H7 (cell line): Measurements from ENCODE around the gene FSTL4. TPM values are rescaled to one million over a fixed set of nuclear protein-coding genes. Genes with fewer than 3 reads are reported as not detected.

Source experiments
- DNase-seq: peaks from one replicate; pipeline ENCODE4 v3.0.0; 2012
- H3K27me3 ChIP-seq: 2 replicates; pipeline ENCODE4 v1.6.0; 2011; ENCODE audit warnings: mild to moderate bottlenecking, low read length; ENCODE audit not compliant: control insufficient read depth, insufficient read depth
- H3K36me3 ChIP-seq: replicated peaks from 2 replicates; pipeline ENCODE4 v1.5.1; 2011; ENCODE audit warnings: low read length; ENCODE audit not compliant: control insufficient read depth, insufficient read depth
- H3K4me3 ChIP-seq: 2 replicates; pipeline ENCODE4 v1.5.1; 2011; ENCODE audit warnings: low read depth, mild to moderate bottlenecking, control low read depth, low read length, moderate library complexity; ENCODE audit not compliant: insufficient read depth
- total RNA-seq: library from RNA; depleted of rRNA; stranded (reverse); fragments of >200 nt; shearing (Covaris generic); gene quantifications from 2 replicates; pipeline ENCODE4 v1.2.3, GENCODE V29; 2014

Gene FSTL4
- total RNA-seq, 1 experiment from 2014 or later = 2.4 TPM

DNA sequence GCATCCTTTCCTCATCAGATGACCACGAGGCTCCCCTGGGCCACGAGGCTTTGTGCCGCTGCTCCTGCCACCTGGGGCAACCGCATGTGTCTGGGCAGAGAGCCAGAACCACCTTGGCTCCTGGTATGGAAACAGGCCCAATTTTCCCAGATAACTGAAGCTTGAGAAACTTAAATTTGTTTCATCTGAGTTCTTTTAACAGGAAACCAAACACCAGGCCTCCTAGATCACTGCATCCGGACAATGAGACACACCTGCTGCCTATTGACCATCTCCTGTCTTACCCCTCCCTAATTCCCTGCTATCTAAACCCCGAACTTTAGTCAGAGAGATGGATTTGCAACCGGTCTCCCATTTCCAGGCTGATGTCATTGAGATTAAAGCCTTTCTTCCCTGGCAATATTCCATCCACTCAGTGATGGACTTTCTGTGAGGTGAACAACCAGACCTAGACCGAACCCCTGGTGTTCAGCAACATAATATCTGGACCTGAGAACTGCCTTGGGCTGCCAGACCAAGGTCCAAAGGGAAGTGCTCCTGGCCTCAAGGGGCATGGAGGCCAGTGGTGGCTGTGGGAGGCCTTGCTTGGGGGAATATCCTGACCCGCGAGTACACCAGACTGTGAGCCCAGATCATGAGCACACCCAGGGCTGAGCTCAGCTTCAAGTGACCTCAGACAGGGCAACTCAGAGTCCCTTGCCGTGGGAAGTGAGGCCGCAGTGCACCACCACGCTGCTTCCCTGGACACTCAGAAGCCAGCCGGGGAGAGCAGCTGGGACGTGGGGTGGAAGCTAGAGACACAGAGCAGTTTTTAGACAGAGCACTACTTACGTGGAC lies 360.8 kb downstream of the FSTL4 start:
- no peaks in the 10 kb centered on the region for H3K36me3 ChIP-seq
- no peaks in the 10 kb centered on the region for H3K27me3 ChIP-seq
- no peak overlapping the region; the same call in 1 of the 2 replicates for H3K4me3 ChIP-seq
- DNase-seq = no peak

DNA sequence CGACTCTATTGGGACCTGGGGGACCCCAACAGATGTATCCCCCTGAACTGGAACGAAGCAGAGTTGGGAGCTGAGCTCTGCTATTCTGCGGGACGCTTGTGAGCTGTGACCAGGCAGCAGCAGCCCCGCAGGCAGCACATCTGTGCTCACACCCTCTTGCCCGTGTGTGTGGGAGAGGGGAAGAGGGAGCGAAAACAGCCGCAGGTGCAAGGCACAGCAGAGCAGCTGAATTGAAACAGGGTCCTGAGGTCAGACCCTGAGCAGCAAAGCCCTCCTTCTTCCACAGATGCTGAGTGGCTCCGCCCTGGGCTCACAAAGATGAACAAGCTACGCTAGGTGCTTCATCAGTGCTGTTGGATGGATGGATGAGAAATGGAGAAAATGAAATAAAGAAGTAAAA lies 361.8 kb downstream of the FSTL4 start:
- no peak overlapping the region for H3K4me3 ChIP-seq
- DNase-seq = no peak

DNA sequence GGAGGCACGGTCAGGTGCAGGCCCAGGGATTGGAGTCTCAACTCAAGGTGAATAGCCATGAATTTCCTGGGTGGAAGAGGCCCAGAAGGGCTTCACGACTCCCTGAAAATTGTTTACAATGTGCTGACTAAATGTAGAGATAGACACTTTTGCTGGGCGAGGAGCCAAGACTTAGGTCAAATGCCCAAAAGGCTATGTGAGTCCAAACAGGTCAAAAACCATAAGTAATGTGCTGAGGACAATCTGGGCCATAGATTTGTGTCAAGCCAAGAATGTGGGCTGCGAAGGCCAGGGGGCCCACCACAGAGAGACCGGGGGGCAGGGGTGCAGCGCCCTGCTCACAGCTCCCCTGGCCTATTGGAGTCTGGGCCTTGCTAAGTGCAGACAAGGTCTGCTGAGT lies 362.7 kb downstream of the FSTL4 start:
- no peaks in the 10 kb centered on the region for H3K36me3 ChIP-seq
- no peaks in the 10 kb centered on the region for H3K27me3 ChIP-seq
- no peak for DNase-seq
- no peak overlapping the region for H3K4me3 ChIP-seq

More for the DNA sequence above, 361.8 kb downstream of the FSTL4 start:
- no peaks in the 10 kb centered on the region for H3K36me3 ChIP-seq
- H3K27me3 ChIP-seq = no peaks in the 10 kb centered on the region

DNA sequence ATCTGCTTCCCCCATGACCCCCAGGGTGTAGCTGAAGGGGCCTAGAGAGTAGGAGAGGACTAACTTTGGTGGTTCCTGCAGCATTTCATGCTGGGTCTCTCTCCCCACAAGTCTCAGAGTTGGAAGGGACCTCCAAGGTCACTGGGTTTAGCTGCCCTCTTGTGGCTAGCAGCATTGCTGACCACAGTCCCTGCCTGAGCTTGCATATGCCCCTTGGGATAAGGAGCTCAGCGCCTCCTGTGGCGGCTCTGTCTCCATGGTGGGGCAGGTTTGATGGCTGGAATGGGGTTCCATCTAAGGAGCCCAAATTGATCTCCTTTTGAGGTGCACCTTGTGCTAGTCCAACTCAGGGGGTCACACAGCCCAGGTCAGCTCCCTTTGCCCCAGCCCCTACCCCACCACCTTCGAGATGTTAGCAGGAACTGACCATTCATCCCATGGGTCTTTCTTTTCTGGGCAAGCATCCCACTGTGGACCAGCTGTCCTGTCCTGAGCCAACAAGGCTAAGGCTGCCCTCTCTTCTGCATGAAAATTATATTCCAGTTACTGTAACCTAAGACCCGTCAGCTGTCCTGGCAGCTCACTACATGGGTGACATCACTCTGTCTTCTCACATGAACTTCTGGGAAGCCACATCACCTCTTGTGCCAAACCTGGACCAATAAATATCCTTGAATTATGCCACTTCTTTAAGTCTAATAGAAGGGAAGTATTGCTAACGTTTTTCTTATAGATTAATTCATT lies 364.3 kb downstream of the FSTL4 start:
- Histone ChIP-seq H3K27me3 (no peaks in the 10 kb centered on the region), H3K4me3 (no peak overlapping the region), H3K36me3 (no peaks in the 10 kb centered on the region)
- DNase-seq = peak; percentile 88

DNA sequence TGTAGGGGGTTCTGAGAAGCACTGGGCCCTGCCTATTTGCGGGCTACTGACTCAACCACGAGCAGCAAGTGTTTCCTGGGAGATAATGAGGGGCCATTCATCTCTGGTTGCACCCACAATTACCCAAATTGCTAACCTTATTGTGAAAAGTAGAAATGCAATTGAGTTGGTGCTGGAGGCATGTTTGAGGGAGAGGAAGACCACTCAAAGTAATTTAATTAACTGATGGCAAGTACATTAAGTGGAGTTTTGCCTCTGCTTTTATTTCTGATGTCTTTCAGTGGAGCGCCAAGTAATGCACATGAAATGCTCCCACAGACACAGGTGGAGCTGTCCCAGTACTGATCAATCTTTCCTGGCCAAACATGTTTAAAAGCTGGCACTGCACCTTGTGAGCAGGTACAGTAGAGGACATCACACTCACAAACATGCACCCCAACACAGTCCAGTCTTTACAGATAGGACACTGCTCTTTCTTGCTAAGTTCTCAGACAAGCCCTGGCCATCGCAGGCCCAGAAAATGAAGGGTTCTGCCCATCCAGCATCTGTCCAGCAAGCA lies 365.1 kb downstream of the FSTL4 start:
- DNase-seq = no peak

DNA sequence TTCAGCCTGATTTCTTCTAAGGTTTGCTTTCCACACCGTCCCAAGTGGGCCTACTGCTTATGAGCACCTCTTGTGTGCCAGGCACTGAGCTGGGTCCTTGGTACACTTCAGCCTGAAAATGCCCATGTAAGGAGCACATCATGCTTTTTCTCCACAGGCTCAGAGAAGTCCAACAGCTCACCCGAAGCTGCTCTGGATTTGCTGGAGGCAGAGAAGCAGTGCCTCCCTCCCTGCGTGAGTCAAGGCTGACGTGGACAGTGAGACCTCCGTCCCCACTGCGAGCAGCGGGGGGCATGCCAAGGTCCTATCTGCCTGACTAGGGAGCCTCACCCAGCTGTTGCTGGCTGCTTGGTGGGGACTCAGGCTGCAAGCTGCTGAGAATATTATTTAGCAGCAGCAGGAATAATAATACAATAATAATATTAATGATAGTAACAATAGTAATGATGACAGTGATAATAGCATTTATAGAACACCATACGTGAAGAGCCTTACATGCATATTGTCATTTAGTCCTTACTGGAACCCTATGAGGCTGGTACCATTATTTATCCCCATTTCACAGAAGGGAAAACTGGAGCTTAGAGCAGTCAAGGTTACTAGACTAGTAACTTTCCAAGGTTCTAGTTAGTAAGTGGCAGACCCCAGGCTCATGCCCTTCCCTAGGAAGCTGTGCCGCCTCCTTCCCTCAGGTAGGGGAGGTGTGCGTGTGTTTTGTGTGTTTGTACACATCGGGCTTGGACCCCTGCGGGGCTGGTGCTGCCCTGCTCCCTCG lies 365.8 kb downstream of the FSTL4 start:
- H3K36me3 ChIP-seq = no peaks in the 10 kb centered on the region
- H3K27me3 ChIP-seq = no peaks in the 10 kb centered on the region
- no peak overlapping the region for H3K4me3 ChIP-seq
- DNase-seq = no peak

More for the DNA sequence above, 365.1 kb downstream of the FSTL4 start:
- H3K4me3 ChIP-seq = no peak overlapping the region
- H3K36me3 ChIP-seq = no peaks in the 10 kb centered on the region
- no peaks in the 10 kb centered on the region for H3K27me3 ChIP-seq

DNA sequence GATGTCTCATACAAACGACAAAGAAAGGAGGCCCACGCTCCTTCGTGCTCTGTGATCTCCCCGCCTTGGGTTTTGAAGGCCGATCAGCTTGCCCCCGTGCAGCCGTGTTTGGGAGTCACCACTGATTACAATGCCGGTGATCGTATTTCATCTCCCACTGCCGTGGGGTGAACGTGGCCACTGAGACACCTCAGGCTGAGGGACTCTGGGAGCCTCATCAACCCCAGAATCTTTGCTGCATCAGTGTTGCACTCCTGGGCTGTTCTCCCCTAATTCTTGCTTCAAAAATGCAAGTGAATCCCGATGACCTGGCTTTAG lies 366.3 kb downstream of the FSTL4 start:
- Histone ChIP-seq H3K27me3 (no peaks in the 10 kb centered on the region), H3K36me3 (no peaks in the 10 kb centered on the region), H3K4me3 (no peak overlapping the region)
- no peak for DNase-seq

DNA sequence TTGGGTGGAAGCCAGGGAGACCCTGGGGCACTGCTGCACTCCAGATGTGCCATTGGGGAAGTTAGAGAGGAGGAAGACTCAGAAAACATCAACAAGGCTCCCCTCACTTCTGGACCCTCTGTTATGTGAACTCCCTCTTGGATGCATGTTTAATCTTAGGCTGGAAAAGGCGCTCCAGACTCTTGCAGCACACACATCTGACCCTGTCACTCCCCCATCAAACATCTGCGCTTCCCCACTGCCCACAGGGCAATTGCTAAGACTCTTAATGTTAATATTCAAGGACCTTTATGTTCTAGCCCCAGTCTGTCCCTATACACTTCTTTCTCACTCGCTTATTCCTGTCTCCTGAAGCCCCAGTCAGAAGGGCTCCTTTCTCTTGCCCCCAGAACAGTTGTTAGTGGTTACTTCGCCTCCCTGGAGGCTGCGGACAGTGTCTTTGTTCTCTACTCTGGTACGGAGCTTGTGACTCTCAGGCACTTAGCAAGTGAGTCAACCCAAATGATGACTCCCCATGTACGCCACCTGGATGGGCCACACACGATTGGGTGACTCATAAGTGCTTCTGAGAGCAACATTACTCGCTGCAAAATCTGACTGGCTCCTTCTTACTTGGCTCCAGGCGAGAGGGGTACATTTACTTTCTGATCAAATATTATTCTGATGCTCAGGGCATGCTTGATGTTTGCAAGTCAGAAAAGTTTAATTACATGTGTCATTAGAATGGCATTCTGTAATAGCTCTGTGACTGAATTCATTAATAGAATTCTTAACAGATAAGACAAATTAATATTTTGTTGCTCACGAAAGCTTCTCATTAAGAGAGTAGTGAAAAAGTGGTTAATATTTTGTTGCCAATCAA lies 366.9 kb downstream of the FSTL4 start:
- DNase-seq = peak; percentile 76
- no peaks in the 10 kb centered on the region for H3K36me3 ChIP-seq
- H3K27me3 ChIP-seq = no peaks in the 10 kb centered on the region
- H3K4me3 ChIP-seq = no peak overlapping the region

DNA sequence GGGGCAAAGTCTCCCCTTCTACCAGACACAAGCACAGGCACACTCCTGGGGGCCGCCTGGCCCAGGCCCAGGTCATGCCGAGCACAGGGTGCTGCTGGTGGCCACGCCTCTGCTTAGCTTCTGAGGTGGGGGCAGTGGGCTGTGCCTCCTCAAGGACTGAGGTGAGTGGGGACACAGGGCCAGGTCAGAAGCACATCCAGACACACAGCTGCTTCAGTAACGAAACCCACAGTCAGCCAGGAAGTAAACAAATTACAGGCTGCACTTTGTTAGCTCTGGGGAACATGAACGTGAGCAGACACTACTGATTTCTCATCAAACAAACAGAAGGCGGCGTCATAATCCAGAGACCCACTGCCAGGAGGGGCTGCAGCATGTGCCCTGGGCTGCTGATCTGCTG lies 368.1 kb downstream of the FSTL4 start:
- no peak for DNase-seq
- H3K27me3 ChIP-seq = no peaks in the 10 kb centered on the region
- no peak overlapping the region for H3K4me3 ChIP-seq
- no peaks in the 10 kb centered on the region for H3K36me3 ChIP-seq

DNA sequence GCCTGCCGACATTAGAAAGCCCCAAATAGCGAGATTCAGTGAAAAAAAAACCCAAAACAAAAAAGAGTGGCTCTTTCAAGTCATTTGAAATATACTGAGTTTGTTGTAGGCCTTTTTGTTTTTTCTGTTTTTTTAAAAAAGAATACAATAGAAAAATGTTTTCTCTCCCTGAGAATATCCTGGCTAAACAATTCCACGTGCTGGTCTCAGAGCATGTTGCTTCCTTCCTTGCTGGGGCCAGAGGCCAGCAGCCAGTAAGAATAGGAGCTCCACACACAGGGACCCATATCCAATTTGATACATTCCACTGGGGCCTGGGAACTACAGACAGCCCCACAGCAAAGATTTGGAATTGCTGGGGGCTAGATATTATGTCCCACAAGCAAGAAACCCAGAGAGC lies 369.1 kb downstream of the FSTL4 start:
- Histone ChIP-seq H3K27me3 (no peaks in the 10 kb centered on the region), H3K4me3 (no peak overlapping the region), H3K36me3 (no peaks in the 10 kb centered on the region)
- DNase-seq = no peak

DNA sequence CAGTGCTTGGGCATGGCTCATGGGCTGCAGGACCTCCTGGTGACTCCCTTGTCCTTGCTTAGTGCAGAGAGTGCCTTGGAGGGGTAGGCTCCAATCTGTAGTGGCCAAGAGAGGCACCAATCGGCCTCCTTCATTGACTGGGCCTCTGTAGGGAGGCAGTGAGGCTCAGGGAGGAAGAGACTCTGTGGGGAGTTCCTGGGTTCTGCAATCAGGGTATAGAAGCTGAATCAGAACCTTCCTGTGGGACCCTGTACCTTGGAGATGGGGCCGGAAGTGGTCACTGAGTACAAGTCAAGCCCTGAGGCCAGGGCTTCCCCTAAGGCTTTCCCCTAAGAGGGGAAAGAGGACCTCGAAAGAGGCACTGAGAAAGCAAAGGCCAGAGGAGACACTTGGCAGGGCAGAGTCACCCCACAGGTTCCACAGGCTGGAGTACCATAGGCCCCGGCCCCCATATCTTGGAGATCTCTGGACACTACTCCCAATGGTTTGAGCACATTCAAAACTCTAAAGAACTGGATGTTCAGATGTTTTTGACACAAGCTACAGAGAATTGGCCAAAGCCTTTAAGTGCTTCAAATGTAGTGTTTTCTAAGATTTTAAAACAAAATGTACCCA lies 370.0 kb downstream of the FSTL4 start:
- Histone ChIP-seq H3K36me3 (no peaks in the 10 kb centered on the region), H3K27me3 (no peaks in the 10 kb centered on the region), H3K4me3 (no peak overlapping the region)
- DNase-seq = no peak

DNA sequence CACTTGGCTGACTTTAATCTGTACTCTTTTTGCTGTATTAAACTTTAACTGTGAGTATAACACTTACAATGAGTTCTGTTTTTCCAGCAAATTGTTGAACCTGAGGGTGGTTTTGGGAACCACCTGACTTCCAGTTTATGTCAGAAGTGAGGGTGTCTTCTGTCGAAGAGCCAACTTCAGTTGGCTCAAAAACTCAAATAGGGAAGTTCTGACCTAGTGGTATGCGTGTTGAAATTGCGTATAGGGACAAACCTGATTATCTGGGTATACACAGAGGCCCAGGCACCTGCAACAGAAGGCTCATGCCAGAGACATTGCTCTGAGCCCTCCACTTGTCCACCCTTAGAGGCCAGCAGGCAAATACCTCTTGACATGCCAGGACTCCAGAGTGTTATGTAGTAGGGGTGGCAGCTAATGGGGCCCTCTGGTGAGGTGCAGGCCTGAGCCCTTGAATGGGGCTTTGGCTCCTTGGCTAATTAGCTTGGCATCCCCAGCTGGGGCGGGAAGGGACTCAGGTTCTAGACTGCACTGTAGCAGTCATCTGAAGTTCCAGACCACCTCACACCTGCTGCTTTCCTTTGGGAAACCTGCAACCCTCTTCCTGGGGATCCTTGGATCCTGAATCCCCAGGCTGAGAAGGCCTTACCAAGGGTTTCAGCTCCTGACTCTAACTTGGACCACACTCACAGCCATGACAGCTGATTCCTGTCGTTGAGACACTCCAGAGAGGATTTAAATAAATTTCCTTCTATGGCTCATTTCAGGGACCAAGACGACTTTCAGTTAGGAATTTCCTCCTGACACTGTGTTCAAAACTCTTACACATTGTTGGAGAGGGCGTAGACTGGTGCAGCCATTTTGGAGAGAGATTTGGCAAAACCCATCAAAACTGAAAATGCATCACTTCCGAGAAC lies 370.9 kb downstream of the FSTL4 start:
- DNase-seq = no peak
- H3K4me3 ChIP-seq = no peak overlapping the region
- H3K27me3 ChIP-seq = no peaks in the 10 kb centered on the region
- H3K36me3 ChIP-seq = no peaks in the 10 kb centered on the region
